ENCODE data around the gene PDLIM5.

Gene PDLIM5

GRCh38 chr4:94701631-94702300 lies 250.0 kb downstream of the PDLIM5 start:
- no peak for DNase-seq (ENCODE audit: low read depth in 2 of 2)

GRCh38 chr4:94711635-94712034 lies 259.9 kb downstream of the PDLIM5 start:
- no peak for DNase-seq (ENCODE audit: low read depth in 2 of 2)

- DNase-seq (ENCODE audit: low read depth in 2 of 2), result no peak
Measured at GRCh38 chr4:94714365-94715160, 262.8 kb downstream of the PDLIM5 start.

- DNase-seq (ENCODE audit: low read depth in 2 of 2), result no peak
Measured at GRCh38 chr4:94715726-94716125, 264.0 kb downstream of the PDLIM5 start.

Data from stimulated activated CD8-positive, alpha-beta memory T cell treated with anti-CD3 and anti-CD28 coated beads, Interleukin-7, amount 100 ng/mL, for 4 hours (primary cell).